ENCODE data around the gene EXOC8.

EXOC8 gene

GRCh38 chr1:231313661-231314060 is 24.0 kb downstream of the EXOC8 start:
- no peak for DNase-seq (ENCODE audit: low read depth in 2 of 2)

GRCh38 chr1:231312432-231312788 is 25.2 kb downstream of the EXOC8 start:
- DNase-seq (ENCODE audit: low read depth in 2 of 2) = no peak

- DNase-seq (ENCODE audit: low read depth in 2 of 2) = no peak
Observed at GRCh38 chr1:231311720-231312431, 25.8 kb downstream of the EXOC8 start.

GRCh38 chr1:231310391-231310934 is 27.2 kb downstream of the EXOC8 start:
- no peak for DNase-seq (ENCODE audit: low read depth in 2 of 2)

GRCh38 chr1:231301990-231302389 is 35.7 kb downstream of the EXOC8 start:
- no peak for DNase-seq (ENCODE audit: low read depth in 2 of 2)

- DNase-seq (ENCODE audit: low read depth in 2 of 2) = no peak
Observed at GRCh38 chr1:231295938-231296337, 41.7 kb downstream of the EXOC8 start.

GRCh38 chr1:231286603-231287002 is 51.0 kb downstream of the EXOC8 start:
- DNase-seq (ENCODE audit: low read depth in 2 of 2) = no peak

GRCh38 chr1:231284441-231284840 is 53.2 kb downstream of the EXOC8 start:
- no peak for DNase-seq (ENCODE audit: low read depth in 2 of 2)
